Activated CD4-positive, alpha-beta T cell treated with anti-CD3 and anti-CD28 coated beads, Interleukin-2, amount 50 U/mL, for 48 hours (primary cell): ENCODE results near the gene KCMF1.
A peak's percentile ranks its signal among the peaks of the same experiment; 100 is the strongest.
"Not testable (repeated sequence)": the region's sequence is repeated elsewhere in the genome, so short reads cannot be mapped to it uniquely, and the experiment has no call there.

Experiments
- DNase-seq, 2 experiments: peaks; one replicate each; pipeline ENCODE4 v3.0.0-alpha.2; 2020

The KCMF1 gene

DNA sequence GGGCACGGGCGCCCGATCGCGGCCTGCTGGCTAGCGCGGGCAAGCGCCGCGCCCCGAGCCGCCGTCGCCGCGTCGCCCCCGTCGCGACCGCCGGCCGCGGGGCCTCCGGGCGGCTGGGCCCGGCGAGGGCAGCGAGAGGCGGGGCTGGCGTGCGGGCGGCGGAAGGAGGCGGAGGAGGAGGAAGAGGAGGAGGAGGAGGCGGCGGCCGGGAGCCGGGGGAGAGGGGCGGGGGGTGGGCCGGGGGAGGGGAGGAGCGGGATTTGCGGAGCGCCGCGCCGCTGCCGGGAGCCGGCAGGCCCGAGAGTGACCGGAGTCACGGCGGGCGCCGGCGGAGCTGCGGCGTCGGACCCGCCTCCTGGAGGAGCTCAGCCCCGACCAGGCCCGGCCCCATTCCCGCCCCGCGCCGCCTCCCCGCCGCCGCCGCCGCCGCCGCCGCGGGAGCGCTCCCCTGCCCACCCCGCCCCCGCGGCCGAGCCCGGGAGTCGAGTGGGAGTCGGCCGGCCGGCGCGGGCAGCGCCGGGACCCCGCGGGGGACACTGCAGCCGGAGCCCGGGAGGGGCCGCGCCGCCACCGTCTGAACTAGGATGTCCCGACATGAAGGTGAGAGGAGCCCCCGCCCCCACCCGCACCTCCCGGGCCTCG lies at the start of gene KCMF1:
Gene KCMF1 (plus strand): TSS at position 294 of the 642 bp plus-strand sequence. CDS start 291 bp downstream, at position 585.
- peak; percentile 78 to 81 for DNase-seq

DNA sequence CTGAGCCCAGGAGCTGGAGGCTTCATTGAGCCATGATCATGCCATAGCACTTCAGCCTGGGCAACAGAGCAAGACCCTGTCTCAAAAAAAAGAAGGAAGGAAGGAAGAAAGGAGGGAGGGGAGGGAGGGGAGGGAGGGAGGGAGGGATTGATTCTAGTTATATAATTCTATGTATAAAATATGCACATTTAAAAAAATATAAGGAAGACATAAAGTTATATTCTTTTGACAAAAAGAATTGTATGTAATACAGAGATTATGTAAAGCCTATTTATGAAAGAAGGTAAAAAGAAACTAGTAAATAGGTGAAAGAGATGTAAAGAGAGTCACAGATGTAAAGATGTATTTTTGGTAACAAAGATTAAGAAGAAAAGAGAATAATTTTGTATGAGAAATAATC lies 48.0 kb upstream of the KCMF1 start:
- no peak for DNase-seq

DNA sequence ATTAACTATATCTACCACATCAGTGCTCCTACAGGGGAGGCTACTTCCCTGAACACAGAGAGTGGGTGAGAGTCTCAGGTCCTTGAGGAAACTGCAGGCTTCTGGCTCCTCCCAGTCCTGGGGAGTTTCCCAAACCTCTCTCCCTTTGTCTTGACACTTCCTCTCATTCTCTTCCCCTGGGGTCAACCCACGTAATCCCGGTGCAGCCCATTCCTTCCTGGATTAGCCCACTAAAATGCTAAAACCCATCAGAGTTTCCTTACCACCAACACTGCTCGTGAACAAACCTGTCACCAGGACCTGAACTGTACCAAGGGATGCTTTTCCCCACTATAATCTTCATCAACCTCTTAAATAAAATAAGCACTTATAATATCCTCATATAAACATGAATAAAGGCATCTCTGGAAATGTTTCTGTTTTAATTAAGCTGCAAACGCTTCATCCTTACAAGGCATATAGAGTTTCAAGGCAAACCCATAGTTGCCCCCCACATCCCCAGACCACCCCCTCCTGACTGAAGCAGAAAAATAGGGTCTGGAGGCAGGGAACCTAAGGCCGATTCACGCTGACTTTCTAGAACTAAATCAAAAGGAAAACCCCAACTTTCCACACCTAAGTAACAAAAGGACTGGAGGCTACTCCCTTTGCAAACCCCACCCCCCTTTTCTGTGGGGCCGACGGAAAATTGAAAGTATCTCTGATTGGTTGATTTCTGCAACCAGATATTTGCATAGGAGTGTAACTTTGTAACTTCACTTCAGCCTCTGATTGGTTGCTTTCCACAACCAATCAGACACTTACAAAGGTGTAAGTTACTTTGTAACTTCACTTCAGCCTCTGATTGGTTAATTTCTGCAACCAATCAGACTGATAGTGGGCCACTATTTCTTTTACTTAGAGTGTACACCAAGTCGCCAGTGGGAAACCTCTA lies 46.5 kb upstream of the KCMF1 start:
- peak; percentile 59 to 72 for DNase-seq

DNA sequence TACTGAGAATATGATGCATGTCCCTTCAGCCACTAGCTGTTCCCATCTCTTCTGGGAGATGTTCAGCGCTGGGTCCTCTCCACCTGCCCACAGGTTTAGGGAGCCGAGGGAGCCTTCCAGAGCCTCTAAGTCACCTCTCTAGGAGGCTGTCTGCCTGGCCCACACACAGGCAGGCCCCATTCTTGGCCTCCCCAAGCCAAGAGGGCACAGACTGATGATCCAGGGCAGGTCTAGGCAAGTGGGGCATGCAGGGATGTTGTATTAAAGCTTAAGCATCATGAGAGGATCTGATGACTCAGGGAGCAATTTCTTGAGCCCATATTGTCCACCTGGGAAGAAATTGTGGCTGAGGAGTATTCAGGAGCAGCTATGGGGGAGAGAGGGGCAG lies 45.6 kb upstream of the KCMF1 start:
- peak in 1 of 2 experiments; percentile 25 for DNase-seq

DNA sequence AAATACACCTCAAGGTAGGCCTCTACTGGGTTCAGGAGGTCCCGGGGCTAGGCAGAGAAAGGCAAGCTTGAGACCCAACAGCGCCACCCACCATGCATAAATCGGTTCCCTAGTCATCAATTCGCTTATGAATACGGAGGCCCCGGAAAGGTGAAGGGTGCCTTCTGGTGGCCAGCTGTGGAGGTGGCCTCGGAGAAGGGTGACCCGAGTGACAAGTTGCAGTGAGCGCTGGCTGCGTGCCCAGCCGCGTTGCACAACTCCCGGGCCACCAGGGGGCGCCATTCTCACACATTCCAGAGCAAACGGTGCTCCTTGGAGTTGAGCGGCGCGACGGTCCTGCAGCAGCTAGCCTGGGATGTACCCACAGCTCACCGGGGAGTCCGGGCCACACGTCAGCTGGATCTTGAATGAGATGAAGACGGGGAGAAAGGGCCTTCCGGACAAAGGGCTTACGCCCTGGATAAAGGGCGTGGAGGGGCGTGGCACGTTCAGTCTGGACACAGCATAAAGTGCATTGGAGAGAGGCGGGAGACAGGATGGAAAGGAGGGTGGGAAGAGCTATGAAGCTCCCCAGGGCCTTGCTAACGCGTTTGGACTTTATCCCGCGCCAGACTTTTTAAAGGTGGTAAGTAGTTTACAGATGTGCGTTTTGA lies 45.1 kb upstream of the KCMF1 start:
- DNase-seq: peak; percentile 100

DNA sequence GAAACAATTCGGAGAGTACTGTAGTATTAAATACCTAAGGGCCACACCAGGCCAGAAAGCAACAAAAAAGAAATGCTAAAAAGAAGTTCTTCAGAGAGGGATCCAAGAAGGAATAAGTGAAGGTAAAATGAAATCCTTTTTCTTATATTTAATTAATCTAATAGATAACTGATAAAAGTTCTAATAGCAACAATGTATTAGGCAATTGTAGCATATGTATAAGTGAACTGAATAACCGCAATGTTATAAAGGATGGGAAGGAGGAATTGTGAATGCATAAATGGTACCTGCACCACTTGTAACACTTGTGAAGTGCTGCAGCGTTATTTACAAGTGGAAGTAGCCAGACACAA lies 43.7 kb upstream of the KCMF1 start:
- DNase-seq: no peak

DNA sequence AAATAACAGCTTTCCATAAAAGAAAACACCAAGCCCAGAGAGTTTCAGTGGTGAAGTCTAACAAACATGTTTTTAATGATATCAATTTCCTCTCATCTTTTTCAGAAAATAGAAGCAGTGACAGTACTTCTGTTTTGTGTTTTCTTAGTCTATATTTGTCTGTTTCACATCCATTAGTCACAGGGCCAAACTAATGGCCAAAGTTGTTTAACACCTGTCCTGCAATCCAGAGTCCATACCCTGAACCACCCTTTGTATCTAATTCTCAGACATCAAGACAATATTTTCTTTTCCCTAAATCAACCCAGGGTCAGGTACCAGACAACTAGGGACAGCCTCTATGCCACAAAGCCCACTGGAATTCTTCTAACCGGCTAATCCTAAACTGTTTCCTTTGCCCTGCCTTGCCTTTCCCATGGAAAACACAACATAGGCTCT lies 39.6 kb upstream of the KCMF1 start:
- DNase-seq: no peak

DNA sequence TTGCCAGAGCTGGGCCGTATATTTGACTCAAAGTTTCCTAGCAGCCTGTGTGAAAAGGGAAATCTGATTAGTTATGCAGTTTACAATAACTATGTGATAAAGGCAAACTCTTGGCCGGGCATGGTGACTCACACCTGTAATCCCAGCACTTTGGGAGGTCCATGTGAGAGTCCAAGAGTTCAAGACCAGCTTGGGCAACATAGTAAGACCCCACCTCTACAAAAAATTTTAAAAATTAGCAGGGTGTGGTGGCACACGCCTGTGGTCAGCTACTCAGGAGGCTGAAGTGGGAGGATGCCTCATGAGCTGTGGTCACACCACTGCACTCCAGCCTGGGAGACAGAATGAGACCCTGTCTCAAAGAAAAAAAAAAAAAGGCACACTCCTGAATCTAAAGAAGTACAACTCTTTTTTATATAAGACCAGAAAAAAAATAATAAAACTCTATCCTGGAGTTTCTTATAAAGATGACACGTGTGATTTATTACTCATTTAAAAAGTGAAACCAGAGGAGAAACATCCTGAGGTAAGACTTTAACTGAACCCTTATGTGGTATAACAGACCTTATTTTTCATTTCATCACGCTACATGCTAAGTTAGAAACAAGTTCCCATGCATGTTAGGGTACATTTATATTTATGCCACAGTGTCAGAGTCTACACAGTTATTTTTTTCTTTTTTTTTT lies 32.6 kb upstream of the KCMF1 start:
- peak; percentile 63 to 71 for DNase-seq

DNA sequence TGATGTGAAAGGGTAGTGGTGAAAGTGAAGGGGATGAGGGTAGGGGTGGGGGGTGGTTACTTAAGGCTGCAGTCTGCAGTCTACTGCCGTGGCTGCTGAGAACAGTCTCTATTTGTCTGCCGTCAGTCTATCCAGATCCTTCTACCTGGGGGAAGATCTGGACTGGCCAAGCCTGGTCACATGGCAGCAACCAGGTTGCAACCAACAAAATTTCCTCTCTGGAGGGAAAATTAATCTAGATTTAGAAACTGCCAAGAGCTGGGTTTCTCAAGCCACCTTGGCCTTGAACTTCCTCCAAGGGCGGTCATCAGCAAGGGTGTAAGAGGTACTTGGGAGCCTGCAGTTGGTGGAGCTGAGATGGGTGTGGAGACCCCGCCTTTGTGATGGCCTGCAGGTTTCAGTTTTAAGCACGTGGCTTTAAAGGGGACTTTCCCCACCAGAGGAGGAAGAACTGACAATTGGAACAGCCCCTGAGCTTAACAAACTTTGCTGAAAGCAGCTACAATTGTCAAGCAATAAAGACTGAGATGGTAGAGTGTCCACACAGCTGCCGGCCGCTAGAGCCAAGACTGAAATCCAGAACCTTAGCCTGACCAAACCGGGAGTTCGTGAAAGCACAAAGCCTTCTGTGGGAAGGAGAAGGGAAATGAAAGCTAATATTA lies 31.4 kb upstream of the KCMF1 start:
- peak; percentile 70 to 78 for DNase-seq

DNA sequence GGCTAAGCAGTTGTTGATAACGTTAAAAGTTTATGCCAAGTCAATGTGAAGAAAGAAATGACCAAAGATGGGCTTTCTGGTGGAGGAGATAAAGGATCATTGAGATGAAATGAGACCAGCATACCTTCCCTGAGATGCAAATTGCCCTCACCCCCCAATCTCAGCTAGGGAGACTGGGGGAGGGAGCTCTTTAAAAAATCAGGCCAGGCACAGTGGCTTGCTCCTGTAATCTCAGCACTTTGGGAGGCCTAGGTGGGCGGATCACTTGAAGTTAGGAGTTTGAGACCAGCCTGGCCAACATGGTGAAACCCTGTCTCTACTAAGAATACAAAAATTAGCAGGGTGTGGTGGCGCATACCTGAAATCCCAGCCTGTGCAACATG lies 30.9 kb upstream of the KCMF1 start:
- DNase-seq: no peak

DNA sequence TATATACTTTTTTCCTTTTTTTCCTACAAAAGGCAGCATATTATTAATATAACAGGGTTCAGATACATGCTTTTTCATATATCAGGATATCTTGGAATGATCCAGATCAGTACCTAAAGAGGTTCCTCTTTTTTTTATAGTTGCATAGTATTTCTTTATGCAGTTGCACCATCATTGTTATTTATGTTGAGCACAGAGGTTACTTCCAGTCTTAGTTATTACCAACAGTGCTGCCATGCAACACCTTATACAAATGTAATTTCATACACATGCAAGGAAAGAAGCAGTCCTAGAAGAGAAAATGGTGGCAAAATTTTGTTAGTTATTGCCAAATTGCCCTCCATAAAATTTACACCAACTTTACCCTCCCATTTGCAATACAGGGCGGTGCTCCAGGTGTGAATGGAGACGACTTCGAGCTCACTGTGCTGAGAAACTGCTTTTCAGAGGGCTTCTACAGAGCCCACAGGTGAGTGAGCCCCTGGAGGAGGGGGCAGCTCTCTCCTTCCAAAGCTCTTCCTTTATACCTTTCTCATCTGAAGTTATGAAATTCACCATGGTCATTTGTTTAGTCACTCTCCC lies 30.0 kb upstream of the KCMF1 start:
- no peak for DNase-seq

DNA sequence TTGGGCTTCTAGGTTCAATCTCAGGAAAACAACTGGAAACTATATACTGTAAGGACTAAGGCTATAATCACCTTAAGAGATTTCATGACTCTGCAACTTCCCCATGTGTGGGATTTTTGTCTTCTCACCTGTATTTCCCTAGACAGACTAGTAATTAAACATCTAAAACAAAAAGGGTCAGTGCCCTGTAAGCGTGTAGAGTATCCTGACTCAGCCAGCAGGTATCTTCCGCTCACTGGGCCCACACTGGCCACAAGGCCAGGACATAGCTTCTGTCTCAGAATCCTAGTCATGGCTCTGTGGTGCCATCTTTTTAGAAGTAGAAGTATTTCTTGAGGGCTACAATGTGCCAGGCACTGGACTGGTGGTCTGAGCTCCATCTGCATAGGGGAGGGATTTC lies 28.8 kb upstream of the KCMF1 start:
- DNase-seq: no peak

DNA sequence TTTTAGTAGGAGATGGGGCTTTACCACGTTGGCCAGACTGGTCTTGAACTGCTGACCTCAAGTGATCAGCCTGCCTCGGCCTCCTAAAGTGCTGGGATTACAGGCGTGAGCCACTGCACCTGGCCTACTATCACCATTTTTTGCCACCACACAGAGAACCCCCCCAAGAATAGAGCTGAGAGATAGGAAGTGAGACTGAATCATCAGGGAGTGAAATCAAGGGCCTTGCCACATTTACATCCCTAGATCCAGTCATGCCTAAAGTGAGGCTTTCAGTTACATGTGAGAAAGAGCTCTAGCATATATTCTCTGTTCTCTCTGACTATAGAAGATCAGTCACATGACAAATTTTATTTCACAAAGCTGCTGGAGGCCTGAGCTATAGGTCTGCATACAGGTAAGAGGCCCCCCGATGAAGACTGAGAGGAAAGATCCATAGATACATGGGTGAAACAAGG lies 28.0 kb upstream of the KCMF1 start:
- no peak for DNase-seq

DNA sequence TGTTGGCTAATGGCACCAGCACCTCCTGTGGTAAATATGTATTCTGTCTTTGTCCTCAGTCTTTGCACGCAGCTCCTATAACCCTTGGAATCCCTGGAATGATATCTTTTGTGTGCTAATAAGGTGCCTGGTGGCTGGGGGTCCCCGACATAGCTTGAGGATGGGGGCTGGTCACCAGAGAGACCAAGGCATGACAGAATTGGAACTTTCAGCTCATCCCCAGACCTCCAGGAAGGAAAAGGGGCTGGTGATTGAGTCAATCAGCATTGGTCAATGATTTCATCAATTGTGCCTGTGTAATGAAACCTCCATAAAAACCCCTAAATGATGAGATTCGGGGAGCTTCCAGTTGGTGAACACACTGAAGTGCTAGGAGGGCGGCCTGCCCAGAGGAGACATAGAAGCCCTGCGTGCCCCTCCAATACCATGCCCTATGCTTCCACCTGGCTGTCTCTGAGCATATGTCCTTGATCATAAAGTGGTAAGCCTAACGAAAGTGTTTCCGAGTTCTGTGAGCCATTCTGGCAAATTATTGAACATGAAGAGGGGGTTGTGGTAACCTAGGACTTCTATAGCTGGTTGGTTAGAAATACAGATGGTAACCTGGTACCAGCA lies 26.6 kb upstream of the KCMF1 start:
- no peak for DNase-seq

DNA sequence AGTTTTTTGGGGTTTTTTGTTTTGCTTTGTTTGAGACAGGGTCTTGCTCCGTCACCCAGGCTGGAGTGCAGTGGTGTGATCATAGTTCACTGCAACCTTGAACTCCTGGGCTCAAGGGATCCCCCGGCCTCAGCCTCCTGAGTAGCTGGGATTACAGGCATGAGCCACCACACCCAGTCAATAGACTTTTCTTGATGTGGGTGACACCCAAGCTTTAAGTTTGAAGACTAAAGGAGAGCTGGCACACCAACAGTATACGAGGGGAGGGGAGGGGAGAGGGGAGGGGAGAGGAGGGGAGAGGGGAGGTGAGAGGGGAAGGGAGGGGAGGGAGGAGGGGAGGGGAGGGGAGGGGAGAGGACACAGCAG lies 25.1 kb upstream of the KCMF1 start:
- DNase-seq: not testable (repeated sequence)

DNA sequence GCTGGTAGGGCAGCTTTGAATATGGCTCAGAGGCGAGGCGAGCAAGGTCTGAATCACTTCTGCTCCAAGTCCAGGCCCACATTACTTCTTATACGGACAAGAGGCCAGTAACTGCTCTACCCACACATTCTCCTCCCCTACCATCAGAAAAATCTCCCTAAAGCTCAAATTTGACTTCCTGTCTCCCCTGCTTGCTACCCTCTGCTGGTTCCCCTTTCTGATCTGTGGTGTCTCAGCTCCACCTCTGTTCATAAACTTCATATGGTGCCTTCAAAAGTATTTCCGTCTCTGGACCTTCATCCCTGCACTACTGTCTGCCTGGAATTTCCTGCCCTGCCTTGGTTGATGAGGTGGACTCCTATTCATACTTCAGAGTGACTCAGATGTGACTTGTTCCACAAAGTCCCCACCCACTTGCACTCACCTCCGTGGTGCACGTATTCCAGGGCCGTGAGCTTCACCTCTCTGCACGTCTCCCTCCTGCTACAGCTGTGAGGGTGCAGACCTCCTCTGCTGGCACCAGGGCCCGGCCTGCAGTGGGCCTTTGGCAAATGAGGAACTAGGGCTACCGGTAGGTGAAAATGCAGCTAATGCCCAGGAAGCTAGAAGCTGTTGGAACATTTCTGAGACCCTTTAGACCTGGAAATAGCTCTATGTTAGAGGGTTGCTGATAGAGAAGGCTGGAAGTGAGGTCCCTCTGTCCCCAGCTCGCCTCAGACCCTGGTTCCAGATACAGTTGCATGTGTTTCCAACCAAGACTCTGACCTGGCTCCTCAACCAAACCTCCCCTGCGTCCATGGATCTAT lies 24.6 kb upstream of the KCMF1 start:
- peak; percentile 81 to 87 for DNase-seq

DNA sequence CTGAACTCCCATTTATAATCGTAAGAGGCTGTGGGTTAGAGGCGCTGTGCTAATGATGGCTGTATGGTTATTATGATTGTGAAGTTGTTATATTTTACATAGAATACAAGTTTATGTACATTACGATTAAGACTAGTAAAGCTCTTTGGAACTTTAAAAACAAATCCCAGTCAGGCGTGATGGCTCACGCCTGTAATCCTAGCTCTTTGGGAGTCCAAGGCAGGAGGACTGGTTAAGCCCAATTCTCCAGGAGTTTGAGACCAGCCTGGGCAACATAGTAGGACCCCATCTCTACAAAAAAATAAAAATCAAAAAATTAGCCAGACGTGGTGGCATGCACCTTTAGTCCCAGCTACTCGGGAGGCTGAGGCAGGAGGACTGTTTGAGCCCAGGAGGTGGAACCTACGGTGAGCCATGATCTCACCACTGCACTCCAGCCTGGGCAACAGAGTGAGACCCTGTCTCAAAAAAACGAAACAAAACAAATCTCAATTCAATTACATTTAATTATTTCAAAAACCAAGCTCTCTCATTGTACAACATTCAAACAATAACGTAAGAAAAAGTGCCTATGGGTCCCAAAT lies 23.9 kb upstream of the KCMF1 start:
- no peak for DNase-seq

DNA sequence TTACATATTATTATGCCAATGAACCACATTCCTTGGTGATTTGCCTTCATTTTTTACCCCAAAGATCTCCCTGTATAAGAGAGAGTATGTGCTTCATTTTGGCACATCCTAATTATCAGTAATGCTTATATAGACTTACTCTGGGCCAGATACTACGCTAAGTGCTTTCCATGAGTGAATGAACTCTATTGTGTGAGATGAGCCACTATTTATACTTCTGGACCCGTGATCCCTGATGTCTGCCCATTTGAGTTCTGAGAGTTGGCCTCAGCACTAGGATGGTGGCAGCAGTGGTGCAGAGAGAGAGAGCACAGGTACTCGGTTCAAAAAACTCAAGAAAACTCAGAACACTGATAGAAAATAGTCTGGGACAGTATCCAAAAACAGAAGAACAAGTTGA lies 17.4 kb upstream of the KCMF1 start:
- no peak for DNase-seq

DNA sequence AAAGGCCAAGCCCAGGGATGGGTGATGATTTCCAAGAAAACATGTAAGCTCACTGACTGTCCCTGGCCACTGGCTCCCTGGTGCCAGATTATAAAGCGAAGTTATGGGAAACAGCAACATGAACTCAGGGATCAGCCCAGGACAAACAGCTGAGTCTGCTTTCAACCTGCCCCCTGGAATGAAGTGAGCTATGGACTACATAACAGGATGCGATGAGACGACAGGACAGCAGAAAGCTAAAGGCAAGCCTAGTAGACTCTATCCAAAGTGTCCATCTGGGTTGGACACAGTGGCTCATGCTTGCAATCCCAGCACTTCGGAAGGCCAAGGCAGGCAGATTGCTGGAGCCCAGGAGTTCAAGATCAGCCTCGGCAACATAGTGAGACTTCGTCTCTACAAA lies 16.6 kb upstream of the KCMF1 start:
- no peak for DNase-seq
